ENCODE results near the gene SEC61A2.
"Not testable (repeated sequence)": the region's sequence is repeated elsewhere in the genome, so short reads cannot be mapped to it uniquely, and the experiment has no call there.

The SEC61A2 gene

DNA sequence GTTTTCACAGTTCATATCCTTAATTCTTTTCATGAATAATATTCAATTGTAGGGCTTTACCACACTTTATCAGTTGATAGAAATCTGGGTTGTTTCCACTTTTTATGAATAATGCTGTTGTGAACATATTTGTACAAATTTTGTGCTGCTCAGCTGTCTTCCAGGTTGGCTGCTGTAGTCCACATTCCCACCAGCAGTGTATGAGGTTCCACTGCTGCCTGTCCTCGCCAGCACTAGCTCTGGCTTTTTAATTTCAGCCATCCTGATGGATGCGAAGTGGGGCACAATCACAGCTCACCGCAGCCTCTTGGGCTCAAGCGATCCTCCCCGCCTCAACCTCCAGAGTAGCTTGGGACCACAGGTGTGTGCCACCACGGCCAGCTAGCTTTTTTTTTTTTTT lies 33.5 kb downstream of the SEC61A2 start:
- DNase-seq: no peak

DNA sequence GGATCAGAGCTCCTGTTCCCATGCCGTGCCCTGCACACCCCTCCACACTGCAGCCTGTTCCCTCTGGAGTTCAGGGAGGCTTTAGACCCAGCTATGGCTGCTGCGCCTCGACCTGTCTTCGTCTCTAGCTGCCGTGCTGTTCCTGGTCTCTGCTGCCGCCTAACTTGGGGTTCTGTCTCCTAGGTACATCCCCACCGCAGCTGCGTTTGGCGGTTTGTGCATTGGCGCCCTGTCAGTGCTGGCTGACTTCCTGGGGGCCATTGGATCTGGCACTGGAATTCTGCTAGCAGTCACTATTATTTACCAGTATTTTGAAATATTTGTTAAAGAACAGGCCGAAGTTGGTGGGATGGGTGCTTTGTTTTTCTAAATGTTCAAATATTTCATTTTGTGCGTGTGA lies 34.6 kb downstream of the SEC61A2 start:
- no peak for DNase-seq

DNA sequence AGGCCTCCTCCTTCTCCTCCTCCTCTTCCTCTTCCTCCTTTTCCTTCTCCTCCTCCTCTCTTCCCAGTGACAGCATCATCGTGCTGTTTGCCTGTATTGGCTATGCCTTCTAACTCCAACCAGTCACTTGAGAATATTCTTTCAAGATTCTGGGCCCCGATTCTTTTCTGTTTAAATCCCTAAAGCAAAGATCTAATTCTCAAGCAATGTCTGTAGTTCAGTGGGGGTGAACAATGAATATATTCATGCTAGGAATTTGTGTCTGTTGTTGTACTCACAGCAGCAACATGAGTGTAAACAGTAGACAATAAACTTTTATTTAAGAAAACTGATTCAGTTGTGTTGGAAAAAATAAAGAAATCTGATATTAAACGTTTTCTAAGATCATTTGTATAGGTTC lies 35.6 kb downstream of the SEC61A2 start:
- no peak for DNase-seq

DNA sequence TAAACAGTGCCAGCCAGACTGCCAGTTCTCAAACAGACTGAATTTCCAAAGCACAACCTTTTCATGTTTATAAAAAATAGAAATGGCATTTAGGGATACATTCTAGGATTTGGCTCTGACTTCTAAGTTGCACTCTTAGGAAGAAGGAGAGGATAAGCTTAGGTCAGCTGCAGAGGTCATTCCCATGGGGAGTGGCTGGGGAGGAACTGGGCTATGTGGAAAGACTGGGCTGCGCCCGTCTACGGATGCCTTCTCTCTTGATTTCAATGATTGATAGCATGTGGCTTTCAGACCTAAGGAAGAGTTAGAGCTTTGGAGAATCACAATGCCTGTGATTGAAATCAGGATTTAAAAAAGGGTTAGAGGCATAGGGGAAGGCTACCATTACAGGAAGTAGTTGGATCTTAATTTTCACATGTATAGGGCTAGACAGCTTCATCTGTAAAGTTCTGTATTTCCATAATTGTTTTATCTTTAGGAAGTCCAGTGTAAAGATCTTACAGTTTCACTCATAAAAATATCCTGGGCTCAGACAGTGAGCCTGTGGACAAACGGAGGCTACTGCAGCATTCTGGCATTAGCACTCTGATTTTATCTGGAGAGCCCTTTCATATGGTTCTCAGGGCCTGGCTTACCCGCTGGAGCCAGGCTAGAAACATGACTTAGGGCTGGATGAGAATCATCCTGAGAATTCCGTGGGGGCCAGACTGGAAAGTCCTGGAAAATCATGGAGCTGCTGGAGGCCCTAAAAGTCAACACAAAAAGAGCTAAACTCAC lies 36.7 kb downstream of the SEC61A2 start:
- DNase-seq: no peak

DNA sequence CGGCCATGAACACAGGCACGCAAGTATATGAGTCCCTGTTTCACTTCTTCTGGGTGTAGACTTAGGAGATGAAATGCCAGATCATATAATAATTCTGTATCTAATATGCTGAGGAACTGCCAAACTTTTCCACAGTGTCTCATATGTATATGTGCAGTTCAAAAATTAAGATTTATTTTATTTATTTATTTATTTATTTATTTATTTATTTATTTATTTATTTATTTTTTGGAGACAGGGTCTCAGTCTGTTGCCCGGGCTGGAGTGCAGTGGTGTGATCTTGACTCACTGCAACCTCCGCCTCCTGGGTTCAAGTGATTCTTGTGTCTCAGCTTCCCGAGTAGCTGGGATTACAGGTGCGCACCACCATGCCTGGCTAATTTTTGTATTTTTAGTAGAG lies 42.0 kb downstream of the SEC61A2 start:
- DNase-seq: not testable (repeated sequence)

DNA sequence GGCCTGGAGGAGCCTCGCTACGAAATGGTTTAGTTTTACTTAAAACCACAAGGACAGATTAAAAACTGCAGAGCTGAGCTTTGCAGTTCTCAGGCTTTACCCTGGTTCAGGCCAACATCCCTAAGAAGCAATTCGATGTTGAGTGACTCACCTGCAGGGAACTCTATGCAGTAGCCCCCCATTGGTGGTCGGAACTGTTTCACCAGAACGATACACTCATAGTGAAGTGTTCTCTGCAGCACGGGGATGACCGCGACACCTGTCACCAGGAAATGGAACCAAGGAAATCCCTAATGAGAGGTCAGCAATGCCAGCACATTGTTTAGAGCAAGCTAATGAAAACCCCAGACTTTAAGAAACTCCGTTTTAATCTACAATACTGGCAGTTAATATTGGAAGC lies 48.2 kb downstream of the SEC61A2 start:
- DNase-seq: no peak

DNA sequence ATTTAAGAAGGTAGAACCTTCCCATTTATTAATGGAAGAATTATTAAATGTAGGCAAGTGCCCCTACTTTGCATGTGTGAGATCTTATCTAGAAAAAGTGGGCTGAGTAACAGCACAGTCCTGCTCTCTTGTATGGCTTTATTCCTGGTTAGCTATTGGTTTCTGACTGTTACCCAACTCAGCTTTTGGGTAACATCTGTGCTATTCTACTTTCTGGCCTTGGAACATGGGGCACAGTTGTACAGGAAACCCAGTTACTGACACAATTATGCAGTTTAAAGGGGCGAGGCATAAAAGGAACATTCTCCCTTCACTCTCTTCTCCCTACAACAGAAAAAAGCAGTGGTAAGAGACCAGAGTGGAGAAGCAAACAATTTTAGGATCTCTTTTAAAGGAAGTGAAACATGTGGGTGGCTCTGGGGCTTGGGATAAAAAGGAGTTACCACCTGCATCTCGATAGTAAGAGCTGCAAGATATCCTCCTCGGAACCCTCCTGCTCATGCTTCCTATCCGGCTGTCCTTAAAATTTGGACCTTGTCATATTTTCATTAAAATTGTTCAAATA lies 50.2 kb downstream of the SEC61A2 start:
- DNase-seq: no peak

DNA sequence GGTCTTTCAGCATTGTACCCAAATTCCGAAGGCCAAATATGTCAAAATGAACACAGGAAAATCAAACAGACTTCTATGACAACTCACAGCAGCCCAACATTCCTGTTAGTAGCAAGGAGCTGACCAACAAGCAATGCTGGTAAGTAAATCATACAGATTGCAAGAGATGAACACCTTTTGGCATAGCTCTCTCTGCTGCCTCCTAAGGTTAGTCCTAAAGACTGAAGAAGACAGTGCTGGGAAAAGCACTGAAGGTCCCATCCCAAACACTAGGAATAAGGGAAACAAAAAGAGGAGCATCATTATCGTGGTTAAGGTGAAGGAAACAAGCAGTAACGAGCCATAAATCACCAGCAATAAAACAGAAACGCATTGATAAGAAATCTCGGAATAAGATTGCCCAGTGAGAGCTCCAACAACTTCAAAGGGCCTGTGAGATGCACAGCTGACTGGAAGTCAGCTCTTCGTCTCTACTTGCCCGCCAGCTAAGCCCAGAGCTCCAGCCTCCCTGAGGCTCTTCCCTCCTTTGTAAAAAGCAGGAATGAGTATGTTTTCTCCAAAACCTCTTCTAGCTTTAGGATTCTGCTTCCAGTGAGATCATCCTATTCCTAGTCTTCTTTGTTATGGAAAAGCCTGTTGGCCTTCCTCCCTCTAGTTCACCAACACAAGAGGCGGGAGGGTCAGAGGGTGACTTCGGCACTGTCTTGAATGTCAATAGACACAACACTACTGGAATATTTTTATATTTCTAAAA lies 50.9 kb downstream of the SEC61A2 start:
- DNase-seq: no peak

DNA sequence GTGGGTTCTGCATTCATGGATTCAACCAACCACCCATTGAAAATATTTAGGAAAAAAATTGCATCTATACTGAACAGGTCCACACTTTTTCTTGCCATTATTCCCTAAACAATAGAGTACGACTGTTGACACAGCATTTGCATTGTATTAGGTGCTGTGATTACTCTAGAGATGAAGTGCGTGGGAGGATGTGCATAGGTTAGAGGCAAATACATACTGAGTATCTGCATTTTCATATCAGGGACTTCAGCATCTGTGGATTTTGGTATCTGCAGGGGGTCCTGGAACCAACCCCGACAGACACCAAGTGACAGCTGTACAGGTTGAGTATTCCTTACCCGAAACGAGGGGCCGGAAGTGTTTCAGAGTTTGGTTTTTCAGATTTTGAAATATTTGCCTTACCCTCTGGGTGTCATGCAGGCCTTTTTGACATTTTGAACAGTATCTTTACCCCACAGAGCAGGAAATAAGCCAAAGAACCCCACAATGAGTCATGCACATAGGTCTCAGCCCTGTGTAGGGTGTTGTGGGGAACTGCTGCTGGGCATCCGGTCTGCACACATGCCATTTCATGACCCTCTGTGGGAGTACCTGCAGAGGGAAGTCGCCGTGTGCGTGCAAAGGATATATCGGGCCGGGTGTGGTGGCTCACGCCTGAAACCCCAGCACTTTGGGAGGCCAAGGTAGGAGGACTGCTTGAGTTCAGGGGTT lies 51.7 kb downstream of the SEC61A2 start:
- no peak for DNase-seq

DNA sequence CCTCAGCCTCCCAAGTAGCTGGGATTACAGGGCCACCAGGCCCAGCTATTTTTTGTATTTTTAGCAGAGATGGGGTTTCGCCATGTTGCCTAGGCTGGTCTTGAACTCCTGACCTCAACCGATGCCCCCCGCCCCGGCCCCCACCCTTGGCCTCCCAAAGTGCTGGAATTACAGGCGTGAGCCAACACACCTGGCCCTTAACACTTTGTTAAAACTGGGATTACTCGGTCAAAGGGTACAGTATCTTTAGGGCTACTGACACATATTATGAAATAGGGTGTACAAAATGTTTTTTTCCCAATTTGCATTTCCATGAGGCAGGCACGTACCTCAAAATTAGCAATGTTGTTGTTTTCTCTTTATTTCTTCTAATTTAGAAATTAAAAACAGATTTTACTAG lies 54.7 kb downstream of the SEC61A2 start:
- DNase-seq: no peak

DNA sequence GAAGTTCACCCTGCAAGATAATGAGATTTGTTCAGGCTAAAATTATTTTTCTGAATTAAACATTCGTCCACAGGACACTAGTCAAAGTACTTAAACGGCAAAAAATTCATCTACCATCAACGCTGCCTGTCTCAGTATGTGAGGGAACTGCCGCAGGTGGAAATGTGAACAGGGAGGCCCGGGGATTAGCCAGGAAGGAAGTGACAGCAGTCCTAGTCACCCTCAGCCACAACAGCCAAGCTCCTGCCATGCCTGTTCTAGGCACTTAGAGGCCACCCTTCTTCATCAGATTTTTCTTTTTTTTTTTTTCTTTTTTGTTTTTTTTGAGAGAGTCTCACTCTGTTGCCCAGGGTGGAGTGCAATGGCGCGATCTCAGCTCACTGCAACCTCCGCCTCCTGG lies 56.8 kb downstream of the SEC61A2 start:
- DNase-seq: no peak

DNA sequence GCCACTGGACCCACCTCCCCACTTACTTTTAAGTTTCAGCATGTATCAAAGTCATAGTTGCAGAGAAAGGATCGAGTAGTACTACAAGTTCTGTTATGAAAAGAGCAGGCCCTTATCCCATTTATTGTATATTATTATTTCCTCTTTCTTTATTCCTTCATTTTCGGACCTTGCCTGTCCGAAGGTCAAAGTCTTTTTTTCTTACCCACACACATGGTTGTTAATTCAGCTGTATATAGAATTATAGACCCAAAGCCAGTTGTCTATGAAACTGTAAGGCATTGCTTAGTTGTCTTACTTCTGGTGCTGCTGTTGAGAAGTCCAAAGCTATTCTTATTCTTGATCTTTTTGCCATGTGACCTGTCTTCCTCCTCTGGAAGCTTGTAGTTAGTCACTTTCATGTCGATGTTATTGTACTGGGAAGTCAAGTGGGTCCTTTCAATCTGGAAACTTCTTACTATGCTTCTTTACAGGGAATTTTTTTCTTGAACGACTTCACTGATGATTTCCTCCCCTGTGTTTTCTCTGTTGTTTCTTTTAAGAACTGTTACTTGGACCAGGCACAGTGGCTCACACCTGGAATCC lies 57.9 kb downstream of the SEC61A2 start:
- DNase-seq: no peak

DNA sequence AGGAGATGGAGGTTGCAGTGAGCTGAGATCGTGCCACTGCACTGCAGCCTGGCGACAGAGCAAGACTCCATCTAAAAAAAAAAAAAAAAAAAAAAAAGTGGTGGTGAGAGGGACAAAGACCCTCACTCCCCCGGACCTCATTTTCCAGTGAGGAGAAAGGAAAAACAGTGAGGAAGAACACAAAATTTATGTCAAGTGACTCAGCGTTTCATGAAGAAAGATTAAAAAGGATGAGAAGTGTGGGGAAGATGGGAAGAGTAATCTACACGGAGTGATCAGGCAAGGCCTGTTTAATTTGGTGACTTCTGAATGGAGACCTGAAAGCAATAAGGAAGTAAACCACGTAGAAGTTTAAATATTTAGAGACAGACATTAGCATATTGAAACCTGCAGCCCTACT lies 59.2 kb downstream of the SEC61A2 start:
- no peak for DNase-seq

DNA sequence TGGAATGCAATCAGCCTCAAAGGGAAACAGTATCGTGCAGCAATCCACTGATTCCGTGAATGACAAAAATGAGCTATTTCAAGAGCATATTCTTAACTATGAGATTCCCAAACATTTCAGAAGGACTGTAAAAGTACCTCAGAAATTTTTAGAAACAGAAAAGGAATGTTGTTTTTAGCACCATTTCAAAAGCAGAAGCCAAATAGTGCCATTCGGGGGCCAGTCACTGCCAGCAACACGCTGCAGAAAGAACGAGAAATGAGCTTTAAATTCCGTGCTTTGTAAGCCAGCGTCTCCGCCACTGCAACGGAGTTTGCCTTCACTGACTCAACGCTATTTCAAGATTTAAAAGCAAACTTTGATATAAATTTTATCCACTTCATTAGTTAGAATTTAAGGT lies 59.9 kb downstream of the SEC61A2 start:
- DNase-seq: no peak

DNA sequence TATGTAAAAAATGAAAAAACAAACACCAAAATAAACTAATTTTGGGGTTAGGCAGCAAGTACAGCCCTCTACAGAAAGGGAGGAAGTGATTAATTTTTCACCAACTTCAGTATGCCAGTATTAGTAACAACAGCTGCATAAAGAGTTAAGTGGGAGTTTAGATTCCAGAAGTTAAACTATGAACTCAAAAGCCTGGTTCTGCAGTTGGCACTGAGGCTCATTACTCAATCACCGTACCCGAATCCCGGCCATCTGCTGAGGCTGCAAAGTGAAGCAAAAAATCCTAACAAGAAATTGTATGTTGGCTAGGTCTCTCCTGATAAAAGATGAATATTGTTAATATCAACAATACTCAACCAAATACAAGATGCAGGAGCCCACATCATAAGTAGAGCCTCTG lies 62.2 kb downstream of the SEC61A2 start:
- no peak for DNase-seq

DNA sequence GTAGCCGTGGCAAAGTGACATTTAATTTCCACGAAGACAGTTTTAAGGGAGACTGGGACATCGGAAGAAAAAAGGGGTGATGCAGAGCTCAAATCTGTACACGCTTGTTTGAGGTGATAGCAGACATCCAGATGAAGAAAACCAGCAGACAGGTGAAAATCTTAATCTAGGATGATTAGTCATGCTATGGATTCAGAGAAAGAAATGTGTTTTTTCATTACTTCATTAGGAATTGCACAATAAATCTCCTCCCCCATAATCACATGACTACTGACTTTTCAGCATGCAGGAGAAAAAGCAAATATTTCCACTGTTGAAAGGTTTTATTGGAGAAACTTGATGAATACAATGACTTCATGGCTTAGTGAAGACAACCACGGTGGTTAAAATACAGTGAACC lies 63.7 kb downstream of the SEC61A2 start:
- no peak for DNase-seq

DNA sequence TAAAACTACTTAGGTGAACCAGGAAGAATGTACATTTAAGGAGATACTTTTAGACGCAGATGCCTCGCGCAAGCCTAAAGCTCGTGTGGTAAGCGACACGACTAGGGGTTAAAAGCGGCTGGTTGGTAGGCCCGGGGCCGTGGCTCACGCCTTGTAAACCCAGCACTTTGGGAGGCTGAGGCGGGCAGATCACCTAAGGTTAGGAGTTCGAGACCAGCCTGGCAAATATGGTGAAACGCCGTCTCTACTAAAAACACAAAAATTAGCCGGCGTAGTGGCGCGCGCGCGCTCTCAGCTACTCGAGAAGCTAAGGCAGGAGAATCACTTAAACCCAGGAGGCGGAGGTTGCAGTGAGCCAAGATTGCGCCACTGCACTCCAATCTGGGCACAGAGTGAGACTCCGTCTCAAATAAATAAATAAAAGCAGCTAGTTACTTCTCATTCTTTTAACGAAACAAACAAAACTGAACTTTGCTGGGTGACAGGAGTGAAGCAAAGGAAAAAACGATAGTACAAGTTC lies 65.3 kb downstream of the SEC61A2 start:
- DNase-seq: peak; percentile 43

DNA sequence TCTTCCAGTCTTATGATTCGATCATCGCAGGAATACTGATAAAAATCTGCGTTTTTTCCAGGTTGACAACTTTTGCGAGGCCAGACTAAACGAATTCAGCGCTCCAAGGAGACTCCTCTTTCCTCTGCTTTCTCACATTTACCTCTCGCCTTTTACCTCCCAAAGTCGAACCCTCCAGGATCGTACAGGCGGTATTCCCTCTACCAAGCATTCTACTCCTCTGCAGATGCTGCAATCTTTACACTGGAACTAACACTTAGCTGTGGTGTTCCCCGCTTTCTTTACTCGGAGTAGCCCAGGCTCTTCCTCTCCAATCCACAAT lies 65.8 kb downstream of the SEC61A2 start:
- no peak for DNase-seq

DNA sequence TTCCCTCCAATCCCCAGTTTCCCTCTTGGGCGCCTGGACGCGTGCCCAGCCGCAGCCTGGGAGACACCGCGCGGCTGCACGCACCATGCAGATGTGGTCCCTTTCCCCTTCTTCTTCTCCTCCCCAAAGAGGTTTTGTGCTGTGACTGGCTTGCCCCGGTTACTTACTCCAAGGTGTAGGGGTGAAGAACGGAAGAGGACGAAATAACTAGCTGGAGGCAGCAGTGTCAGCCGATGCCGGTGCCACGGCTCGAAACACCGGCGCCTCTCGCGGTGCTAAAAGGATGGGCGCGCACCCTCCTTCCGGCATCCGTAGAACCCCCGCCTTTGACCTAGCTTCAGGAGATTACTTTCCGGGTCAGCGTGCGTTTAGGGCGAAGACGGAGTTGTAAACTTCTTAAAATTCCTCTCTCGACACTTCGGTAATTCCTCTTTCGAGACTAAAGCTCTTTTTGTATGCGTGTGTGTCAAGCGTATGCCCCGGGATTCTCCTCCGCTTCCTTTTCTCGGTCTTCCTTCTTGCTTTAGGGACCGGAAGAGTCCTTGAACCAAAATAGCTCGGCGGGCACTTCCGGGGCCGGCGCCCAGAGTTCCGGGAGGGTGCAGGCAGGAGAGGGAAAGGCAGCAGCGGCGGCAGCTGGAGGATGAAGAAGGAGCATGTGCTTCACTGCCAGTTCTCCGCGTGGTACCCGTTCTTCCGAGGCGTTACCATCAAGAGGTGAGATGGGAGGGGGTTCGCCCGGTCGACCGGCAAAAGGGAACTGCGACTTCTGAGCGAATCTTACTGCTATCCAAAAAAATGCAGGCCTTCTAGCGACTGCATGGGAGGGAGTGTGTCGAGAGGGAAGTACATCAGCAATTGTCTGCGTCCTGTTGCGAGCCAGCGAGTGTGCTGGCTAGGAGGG lies 66.4 kb downstream of the SEC61A2 start, which contains the start of the genes CDC123 and NUDT5:
TSS of gene CDC123 (plus strand) at position 586 of the 904 bp plus-strand sequence. CDS start at position 644, 58 bp downstream.
TSS of gene NUDT5 (minus strand) at position 289 of the 904 bp plus-strand sequence. CDS start 9,600 bp downstream, outside the sequence.
- DNase-seq: peak; percentile 93

DNA sequence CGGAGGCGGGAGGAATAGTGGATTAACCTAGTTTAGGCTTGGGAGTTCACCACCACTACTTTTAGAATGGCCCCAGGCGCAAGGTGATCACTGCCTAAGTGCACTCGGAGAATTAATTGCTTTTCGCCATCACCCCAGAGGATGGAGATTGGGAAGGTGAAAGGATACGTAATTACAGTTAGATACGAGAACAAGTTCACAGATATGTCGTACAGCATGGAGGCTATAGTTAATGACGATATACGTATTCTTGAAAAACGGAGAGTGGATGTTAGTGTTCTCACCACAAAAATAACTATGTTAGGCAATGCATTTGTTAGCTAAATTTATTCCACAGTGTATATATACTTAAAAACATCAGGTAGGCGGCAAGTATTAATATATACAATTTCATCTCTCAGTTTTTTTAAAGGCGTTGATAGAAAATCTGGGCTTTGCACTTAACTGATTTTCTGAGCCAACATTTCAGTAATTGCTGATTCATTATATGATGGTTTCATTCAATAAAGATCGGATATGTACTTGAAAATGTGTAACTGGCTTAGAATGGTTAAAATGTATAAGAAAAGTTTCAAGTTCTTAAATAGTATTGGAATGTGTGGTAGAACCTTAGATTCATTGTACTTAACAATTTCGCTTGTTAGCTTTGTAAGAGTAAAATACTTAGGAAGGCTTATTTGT lies 67.2 kb downstream of the SEC61A2 start:
- DNase-seq: no peak

DNA sequence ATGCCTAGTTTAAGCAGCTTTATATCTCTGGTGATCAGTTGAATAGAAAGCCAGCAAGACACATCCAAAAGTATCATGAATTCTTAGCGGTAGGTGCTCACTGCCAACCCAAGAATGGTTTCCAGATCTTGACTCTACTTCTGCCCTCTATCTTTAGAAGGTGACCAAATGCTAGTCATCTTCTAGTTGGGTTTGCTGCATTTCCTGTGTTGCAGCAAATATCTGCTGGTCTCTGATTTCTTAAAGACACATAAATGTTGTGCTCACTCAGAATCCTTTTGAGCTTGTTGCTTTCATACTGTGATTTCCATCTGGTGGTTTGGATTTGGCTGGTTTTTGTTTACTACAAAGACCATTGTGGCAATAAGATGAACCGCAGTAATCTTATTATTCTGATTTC lies 68.7 kb downstream of the SEC61A2 start:
- no peak for DNase-seq

All from right hindlimb (tissue), 1 donor.